ENCODE data around the gene ELP4.

ELP4 gene

DNA sequence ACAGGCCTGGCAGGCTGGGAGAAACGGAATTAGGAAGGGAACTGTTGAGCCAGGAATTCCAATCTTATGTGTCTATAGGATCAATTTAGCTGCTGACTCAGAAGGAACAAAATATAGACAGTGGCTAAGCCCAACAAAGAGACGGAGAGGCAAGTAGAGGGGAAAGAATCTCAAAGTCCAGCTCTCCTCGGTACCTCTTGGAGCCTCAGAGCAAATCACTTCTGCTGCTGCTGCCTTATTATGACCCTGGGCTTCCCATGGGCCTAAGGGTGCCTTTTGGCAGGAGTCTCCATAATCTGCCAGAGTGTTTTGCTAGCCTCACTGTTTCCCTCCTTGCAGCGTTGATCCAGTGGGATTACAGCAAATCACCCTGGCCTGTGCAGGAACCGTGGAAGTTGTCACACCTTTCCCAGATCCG lies 269.8 kb downstream of the ELP4 start:
- DNase-seq (ENCODE audit: low spot score): peak; percentile 64

DNA sequence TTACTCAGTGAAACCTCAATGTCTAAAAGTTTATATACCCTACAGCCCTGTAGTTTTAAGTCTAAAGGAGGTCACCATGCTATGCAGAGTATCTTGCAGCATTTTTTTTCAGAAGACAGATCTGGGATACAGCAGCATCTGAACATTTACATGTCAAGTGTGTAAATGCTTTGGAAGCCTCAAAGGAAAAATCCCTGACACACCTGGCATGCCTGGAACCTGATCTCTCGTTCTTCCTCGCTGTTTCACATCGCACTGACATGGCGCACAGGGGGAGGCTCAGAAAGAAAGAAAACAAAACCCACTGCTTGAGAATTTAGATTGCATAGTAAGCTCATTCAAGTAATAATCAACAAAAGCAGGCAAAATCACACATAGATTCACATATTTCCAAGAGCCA lies 270.5 kb downstream of the ELP4 start:
- no peak for DNase-seq (ENCODE audit: low spot score)

DNA sequence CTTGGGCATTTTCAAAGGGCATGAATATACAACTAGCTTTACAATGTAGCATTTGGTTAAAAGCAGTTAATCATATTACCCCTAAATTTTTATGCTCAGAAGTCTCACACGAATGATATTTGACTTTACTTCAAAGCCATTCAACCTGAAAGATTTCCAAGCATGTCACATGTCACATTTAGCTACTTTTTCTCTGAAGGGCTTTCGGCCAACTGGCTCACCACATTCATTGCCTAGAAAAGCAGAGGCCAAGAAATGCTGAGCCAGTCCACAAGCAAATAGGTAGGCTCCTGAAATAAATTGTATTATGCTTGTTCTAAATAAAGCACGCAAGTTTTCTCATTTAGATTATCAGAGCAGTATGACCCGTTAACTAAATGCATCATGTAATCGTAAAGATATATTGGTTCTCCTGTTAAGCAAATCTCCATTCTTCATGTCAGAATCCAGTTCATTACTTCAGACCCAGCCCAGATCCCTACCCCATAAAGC lies 271.0 kb downstream of the ELP4 start:
- no peak for DNase-seq (ENCODE audit: low spot score)

DNA sequence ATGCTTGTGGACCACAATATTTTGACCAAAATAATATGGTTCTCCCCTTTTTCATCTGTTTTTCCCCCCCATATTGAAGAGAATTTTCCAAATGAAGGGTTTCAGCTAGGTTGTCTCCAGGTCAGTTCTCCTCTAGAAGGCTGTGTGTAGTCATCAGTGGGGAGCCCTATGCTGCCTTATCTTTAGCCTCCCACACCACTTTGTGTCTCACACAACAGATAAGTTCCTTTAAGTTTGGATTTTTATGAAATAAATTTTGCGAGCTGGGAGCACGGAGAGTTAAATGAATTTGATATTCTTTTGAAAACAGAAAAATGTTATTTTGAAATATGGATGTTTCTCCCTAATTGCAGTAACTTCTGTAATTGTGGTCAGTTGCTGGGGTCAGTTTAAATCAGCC lies 272.7 kb downstream of the ELP4 start:
- no peak for DNase-seq (ENCODE audit: low spot score)

DNA sequence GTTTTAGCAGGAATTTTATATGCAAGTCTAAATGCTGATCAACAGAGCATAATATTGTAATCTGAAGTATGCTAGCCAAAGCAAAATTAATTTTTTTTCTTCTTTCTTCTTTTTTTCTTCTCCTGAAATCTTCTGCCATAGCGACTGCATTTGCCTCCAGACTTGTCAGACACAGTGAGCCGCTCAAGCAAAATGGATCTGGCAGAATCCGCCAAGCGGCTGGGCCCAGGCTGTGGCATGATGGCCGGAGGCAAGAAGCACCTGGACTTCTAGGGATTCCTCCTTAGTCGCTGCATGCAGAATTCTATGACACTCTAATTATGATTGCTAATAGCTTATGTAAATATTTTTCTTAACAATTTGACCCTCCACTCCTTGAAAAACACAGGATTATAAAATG lies 273.7 kb downstream of the ELP4 start:
- no peak for DNase-seq (ENCODE audit: low spot score)

DNA sequence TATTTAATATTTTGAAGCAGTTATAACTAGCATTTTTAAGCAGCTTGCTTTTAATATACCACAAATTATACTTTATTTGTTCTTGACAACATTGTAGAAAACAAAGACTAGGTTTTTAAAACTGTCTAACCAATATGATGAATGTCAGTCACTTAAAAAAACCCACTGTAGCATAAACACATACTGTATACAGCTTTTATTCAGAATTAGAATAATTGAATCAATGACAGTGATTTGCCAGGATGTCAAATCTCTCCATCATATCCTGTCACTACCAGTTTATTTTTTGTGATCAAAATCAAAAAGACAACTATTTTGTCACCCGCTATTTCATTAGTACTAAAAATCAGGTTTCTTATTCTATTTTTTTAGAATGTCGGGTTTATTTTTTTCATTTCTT lies 275.0 kb downstream of the ELP4 start:
- DNase-seq (ENCODE audit: low spot score): no peak

DNA sequence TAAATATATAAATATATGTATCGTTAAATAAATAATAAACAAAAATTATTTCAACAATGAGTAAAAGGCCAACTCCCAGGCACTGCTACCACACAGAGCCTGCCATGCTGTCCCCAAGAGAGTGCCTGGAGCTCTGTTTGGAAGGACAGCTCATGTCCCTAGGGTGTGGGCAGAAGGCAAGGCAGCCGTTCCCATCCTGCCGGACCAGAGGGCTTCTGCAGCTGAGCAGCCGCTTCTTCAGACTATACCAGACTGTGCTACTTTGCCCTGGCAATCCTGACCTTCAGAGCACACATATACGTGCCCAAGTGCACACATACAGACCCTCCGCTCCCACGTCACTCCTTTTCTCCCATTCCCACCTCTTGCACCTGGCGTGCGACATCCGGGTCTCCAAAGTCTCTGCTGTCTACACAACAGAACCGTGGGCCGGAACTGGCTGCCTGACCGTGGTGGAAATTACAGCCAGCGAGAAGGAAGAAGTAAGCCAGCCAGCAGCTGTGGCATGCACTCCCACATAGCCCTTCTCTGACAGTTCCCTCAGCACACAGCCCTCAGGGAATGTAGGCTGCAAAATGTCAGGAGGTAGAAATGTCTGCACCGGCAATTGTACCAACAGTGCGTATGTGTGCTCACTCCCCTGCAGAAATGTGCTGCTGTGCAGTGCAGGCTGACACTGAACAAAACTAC lies 277.6 kb downstream of the ELP4 start:
- DNase-seq (ENCODE audit: low spot score): no peak

DNA sequence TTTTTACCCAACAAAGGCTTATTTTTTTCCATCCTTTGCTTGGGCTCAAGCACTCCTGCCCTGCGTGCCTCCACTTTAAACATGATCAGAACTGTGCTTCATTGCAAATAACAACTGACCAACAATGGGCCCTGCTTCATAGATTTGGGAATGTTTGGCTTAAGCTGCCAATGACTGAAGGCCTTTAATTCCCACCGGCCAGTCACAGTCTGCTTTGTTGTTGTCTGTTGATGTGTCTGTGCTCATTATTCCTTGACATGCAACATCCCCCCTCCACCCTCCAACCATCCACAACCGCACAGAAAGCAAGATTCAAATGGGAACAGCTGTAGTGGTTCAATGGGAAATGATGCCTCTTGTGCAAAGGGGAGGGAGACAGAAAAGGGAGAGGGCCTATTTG lies 278.5 kb downstream of the ELP4 start:
- DNase-seq (ENCODE audit: low spot score): no peak

DNA sequence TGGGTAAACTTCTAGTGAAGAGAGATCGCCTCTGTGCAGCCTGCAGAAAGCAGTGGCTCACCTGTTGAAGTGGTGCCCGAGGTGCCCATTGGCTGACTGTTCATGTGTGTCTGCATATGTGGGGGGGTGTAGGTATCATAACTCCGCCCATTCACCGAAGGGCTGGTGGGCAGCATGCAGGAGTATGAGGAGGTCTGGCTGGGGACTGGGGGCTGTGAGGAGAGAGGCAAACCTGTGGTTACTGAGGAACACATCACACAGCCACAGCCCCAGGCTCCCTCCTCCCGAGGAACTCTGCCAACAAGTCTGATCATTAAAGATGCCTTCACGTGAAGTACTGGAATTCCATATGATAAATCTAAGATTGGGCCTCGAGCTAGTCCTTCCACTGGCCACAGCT lies 281.1 kb downstream of the ELP4 start:
- no peak for DNase-seq (ENCODE audit: low spot score)

DNA sequence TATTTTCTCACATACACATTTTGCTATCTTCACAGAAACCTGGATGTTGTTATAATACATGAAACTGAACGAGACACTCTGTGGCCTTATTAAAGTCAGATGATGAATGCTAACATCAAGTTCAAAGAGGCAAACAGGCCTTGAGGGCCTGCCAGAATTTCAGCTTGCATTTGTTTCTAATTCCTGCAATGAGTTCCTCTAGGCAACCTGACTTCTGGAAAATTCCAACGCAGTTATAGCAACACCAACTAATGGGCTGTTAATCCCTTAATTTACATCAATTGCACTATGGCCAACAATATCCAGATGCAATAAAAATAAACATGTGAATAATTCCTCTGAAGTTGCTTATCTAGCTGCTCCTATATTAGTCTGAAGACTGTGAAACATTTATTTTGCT lies 282.5 kb downstream of the ELP4 start:
- DNase-seq (ENCODE audit: low spot score): no peak

DNA sequence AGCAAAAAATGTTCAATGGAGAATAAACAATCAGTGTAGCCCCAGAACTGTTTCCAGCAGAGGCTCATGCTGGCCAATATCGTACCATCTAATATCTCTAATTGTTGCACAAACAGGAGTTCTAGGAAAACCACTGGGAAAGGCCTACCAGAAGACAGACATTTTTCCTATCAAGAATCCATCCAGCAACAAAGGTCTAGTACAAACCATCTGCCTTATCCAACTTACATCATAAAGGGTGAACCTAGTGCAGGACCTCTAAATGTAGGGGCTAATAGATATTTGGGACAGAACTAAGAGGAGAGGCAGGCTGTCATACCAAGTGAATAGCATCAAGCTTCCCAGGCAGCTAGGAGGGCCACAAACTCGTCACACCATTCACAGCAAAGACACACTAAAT lies 282.9 kb downstream of the ELP4 start:
- no peak for DNase-seq (ENCODE audit: low spot score)

DNA sequence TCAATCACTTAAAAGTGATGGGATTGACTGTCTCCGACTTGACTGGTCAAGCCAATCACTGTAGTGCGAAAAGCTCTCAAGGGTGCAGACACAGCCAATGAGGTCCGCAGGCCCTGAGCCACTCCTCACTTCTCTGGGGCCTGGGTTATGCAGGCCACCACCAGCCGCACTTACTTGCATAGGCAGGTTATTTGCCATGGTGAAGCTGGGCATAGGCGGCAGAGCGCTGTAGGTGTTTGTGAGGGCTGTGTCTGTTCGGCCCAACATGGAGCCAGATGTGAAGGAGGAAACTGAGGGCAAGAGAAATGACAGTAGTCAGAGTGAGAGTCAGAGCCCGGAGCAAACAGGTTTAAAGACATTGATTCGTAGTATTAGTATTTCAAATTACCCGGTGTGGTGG lies 283.7 kb downstream of the ELP4 start:
- DNase-seq (ENCODE audit: low spot score): no peak

DNA sequence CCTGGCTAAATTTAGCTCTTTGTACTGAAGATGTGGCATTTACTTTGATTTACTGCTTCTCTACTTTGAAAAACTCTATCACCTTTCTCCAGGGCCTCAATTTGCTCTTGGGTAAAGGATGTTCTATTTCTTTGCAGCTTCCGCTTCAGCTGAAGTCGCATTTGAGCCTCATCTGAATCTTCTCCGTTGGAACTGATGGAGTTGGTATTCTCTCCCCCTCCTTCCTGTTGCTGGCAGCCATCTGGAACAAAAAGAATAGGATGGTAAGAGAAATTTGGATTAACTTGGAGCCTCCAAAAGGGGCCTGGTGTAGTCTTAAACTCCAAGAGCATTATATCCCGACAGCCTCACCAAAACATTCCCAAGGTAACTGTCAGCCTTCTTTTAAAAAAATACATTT lies 285.0 kb downstream of the ELP4 start:
- no peak for DNase-seq (ENCODE audit: low spot score)

DNA sequence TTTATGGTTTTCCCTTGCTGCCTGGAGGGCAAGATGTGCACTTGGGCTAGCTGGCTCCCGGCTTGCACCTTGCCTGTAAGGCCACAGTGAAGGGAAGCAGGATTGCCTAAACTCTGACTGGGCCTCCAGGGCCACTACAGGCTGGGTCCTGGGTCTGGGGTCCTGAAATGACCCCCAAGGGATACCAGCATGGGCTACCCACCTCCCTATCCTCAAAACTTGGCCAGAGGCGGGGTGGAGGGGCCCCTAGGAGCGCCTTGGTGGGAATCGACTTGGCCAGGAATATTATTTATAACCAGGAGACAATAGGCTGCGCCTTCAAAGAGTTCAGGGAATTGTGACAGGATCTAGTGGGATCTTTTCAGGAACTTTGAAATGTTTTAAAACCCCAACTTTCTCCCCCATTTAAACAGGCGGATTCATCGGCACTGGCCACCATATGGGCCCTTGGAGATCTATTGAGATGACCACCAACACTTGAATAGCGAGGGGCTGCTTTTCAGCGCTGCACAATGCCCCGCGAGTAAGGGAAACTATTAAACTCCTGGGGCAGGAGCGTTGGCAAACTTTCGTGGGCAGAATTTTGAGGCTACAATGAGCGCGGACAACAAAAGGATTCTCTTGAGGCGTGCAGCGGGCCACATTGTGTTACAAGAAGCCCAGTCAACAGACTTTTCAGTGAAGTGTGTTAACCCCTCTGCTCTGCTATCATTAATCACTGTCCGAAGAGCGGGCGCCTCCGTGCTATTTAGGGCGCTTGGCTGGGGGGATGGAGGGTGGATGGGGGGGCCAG lies 286.3 kb downstream of the ELP4 start:
- no peak for DNase-seq (ENCODE audit: low spot score)

DNA sequence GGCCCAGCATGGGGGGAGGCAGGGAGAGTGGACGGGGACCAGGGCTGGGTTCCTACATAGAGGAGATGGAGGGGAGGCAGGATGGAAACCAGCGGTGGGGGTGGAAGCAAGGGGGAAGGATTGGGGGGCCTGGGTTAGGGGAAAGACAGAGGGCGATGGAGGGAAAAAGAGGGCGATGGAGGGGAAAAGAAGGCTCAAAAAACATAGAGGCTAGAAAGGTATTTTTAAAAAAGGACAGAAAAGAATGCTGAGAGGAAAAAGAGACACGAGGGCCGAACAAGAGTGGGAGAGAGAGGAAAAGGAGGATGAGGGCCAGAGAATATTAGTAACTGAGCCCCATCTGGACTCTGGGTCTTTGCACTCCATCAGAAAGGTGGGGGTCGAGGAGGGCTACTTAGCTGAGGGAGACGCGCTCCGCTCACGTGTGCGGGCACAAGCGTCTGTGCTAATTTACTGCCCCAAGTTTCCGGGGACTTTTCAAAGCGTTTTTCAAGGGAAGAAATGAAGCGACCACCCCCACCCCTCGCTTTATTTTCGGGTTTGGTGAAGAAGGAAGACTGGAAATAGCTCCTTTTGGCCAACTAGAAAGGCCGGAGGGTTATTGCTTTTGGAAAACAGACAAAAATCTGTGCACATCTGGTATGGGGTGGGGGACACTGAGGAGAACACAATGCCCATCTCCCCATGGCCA lies 287.1 kb downstream of the ELP4 start:
- DNase-seq (ENCODE audit: low spot score): no peak

DNA sequence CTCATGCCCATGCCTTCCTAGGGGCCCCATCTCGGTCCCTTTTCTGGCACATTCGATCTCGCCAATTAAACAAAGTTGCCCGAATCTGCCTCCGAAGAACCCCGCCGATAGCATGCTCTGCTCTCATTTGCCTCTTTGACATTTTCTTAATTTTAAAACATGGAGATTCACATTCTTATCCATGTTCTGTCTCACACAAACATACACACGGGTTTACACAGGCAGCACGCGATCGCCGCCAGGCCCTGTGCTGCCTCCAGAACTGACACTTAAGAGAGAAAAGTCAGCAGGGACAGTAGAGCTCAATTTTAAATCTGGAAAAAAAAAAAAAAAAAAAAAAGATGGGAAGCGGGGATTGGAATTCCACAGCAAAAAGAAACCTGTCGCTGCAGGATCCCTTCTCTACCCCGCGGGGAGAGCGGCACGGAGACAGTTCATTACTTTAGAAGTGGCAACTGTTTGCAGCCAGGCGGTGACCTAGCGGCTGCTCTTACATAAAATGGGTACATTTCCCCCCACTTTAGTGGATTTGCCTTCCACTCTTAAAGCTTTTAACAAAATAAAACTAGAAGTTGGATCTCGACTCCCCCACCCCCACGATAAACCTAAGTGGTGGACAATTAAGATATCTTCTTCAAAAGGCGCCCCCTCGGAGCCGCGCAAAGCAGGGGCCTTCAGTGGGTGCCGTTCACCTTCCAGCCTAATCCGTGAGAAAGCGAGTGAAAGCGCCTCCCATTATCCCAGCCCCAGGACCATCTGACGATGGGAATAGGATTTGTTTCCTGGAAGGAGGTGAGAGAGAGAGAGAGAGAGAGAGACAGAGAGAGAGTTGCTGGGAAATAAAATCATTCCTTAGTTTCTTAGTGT lies 287.9 kb downstream of the ELP4 start:
- DNase-seq (ENCODE audit: low spot score): no peak

DNA sequence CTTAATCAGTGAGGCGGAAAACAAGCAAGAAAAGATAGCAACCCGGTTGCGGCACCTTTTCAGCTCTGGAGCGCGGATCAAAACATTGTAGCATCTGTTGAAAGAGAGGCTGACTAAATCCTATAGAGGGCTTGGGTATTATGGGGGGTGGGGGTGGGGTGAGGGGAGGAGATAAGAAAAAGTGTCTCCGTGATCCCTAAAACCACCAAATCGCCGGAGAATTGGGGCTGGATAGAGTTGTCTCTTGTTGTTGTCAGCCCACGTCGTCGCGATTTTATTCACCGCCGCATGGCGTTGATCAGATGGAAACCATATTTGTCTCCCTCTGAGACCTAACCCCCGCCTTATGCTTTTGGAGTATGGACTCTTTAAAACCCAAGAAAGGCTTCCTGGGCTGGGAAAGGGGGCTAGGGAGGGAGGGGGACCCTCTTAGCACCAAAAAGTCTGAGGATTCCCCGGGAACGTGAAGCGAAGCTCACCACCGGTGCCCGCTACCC lies 288.5 kb downstream of the ELP4 start:
- DNase-seq (ENCODE audit: low spot score): no peak

DNA sequence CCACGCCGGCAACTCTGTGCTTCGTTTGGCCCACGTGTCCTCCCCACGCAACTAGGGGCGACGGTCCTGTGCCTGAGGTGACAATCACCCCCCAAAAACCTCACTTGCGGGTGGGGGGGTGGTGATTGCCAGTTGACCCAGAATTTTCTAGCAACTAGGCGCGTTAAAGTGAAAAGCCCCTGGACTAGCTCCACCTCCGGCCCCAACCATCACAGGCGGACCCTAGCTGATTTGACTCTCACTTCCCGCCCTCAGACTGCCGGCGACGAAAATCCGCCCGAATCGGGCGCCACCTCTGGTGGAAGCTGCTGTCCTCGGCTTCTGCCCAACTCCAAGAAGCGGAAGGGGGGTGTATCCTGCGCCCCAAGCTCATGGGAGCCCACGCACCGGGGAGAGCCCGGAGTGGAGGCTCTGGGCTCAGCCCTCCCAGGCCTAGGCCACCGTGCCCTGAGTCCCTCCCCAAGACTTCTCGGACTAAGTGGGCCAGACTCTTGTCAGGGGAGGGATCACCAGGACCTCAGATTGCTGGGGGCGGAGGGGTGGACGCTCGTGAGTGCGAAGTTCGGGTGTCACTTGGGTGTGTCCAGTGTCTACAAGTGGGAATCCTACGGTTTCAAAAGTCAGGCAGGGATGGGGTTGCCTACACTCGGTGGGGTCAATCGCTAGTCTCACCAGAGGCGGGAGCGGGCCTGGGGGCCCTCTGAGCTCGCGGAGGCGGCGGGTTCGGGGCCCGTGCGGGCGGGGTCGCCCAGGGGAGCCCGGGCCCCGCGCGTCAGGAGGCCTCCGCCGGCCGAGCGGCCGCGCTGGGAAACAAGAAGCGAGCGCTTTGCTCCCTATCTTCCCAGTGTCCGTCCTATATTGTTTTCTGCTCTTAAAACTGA lies 289.2 kb downstream of the ELP4 start:
- peak; percentile 28 for DNase-seq (ENCODE audit: low spot score)

DNA sequence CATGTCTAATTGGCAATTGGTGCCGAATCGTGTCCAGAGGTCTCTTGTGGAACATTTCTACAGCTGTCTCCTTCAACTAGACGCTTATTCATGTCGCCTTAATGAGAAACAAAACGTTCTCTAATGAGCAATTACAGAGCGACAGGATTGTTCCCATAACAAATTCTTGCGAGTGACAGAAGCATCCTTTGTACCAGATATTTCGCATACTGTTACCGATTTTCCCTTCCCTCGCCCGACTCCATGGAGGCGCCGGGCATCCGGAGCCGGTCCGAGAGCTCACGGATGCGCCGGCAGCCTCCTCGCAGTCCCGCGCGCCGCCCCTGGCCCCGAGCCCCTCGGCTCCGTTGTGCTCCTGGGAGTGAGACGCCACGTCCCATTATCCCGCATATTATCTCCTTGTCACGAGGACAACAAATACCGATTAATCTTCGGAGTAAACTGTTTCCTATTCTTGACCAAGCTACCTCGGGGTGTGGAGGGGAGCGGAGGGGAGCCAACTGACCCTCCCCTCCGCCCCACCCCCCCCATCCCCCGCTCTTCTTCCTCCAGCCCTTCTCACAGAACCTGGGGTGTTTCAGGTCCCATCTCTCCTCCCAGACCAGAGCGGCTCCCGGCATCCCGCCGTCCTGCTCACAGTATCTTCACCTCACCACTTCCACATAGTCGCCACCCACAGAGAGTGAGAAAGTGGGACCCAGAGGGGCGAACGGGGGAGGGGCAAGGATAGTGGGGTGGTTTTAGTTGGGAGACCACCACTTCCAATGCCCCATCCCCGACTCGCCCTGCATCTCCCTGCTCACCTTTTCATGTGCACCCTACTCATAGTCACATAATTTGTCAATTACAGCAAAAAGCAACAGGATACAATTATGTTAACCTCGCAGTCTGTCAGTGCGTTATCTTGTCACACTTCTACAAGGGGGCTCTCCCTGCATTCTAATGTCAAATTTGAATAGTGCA lies 290.1 kb downstream of the ELP4 start:
- peak; percentile 13 for DNase-seq (ENCODE audit: low spot score)

Measured in AG08396 (cell line).